COR-L47 (cell line): ENCODE measurements around the gene FRS2.
A peak's percentile ranks its signal among the peaks of the same experiment; 100 is the strongest.

Experiments used
- DNase-seq: peaks from one replicate; lab custom pipeline; 2025; lab: John Stamatoyannopoulos, UW

Gene FRS2

DNA sequence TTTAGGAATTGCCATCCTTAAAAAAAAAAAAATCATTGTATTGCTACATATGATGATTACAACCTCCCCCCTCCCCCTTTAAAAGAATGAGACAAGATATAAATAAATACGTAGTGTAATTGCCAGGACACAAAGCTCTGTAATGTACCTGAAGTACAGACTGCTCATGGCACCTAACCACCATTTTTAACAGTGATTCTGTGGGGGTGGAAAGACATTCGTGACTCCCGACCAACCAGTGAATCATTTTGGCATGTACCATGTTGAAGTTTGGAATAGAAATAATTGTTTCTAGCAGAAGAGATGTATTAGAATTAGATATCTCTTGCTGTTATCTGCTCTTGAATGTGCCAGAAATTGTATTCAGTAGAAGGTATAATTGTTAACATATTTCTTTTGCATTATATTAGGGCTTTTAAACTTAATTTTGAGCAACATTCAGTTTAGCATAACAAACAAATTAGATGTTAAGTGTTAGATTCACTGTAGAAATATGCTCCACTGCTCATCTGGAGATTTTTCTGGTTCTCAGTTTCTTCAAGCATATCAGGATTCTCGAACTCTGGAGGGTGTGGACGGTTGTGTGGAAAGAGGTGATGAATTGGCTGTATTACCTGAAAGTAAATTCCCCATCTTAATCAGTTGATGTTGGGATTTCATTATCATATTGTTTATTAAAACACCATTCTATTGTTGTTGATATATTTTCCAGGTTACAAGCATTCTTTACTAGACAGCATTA, 31.1 kb downstream of the FRS2 start:
- DNase-seq: no peak

DNA sequence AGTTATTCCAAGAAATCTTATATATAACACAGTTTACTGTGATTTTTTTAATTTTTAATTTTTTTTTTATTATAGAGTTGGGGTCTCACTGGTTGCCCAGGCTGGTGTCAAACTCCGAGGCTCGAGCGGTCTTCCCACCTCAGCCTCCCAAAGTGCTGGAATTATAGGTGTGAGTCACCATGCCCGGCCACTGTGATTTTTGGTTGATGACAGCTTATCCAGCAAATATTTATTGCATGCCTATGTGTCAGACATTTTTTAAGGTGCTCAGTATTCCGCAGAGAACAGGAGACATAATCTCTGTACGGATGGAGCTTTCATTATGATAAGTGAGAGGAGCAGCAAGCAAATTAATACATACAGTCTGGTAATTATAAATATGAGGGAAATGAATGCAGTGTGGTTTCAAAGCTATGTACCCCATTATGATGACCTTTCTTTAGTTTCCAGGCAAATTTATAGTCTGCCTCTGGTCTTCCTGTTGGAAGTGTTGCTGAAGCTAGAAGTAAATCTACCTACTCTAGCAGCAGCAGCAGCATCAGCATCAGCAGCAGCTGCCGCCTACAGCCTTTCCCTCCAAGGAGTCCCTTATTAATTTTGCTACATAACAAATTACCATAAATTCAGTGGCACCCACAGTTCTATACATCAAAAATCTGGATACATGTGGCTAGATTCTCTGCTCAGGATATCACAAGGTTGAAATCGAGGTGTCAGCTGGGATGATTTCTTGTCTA, 32.3 kb downstream of the FRS2 start:
- DNase-seq: no peak

DNA sequence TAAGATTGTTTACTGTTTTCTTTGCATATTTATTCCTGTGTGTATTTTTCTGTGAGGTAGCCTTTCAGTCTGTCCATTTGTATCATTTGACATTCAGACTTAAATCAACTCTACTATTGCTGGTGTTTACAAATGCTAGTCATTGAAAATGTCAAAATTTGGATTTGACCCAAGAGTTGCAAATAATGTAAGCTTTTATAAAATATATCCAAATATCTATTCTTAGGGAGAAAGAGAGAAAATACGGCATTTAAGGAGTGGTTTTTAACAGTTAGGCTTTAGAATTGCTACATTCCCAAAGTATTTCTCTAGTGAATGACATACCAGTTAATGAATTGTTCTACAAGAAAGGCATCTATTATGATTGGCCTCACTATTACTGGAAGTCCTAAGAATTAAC, 37.9 kb downstream of the FRS2 start:
- DNase-seq: no peak

- DNase-seq: no peak
Measured at GRCh38 chr12:69508621-69509020, 38.4 kb downstream of the FRS2 start.

GRCh38 chr12:69509308-69509736, 39.1 kb downstream of the FRS2 start:
- no peak for DNase-seq

DNA sequence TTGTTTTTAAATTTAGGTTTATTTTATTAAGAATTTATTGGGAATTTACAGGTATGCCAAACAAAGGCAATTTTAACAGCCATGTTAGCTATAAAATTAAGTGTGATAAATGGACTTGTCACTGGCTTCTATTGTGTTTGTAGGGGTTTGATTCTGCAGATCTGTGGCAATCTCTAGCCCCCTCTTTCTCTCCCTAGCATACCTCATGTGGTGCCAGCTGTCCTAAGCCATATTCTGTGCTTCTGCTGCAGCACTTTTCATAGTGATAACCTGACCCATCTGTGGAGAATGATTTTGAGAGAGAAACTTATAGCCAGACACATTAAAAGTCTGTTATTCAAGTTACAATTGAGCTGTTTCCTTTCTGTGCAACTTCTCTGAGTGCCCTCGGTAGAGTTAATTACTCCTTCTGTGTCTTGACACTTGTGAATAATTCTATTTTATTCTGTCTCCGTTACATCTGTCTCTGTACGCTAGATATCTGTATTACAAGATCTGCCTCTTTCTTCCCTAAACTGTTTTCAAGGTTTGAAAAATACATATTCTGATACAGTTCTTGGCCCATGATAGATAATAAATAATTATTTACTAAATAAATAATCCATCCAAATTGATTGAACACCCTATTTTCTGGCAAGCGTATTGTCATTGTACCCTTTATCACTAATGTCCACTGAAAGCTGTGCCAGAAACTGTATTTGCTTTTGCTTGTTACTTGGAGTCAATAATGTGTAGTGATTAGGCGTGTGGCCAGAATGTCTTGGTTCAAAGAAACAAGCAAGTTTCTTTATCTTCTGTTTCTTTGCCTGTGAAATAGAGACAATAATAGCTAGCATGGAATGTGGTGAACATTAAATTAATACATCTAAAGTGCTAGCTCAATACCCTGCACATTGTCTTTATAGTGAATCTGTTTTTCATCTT, 40.0 kb downstream of the FRS2 start:
- DNase-seq: peak; percentile 61

GRCh38 chr12:69511016-69511415, 40.8 kb downstream of the FRS2 start:
- DNase-seq: no peak

- DNase-seq: no peak
Measured at GRCh38 chr12:69511469-69512267, 41.5 kb downstream of the FRS2 start.

GRCh38 chr12:69512820-69513219, 42.6 kb downstream of the FRS2 start:
- DNase-seq: no peak

GRCh38 chr12:69513297-69513696, 43.1 kb downstream of the FRS2 start:
- DNase-seq: no peak

- DNase-seq: no peak
Measured at GRCh38 chr12:69514111-69514510, 43.9 kb downstream of the FRS2 start.

- no peak for DNase-seq
Measured at GRCh38 chr12:69514845-69515244, 44.7 kb downstream of the FRS2 start.

GRCh38 chr12:69515394-69515930, 45.3 kb downstream of the FRS2 start:
- no peak for DNase-seq

GRCh38 chr12:69516950-69517349, 46.8 kb downstream of the FRS2 start:
- DNase-seq: no peak

DNA sequence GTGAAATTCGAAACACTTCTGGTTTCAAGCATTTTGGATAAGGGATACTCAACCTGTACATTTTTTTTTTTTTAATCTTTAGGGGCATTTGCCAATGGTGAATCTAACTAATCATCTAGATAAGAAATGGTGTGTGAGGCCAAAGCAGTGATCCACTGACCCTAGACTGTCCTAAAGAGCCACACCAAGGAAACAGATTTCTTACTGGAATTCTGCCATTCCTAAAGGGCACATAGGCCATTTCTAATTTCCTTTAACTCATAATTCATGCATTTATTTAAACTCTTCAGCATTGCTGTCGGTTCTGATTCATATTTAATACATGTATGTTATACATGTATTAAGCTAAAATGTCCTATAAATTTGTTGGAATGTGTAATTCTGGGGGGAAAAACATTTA, 47.2 kb downstream of the FRS2 start:
- DNase-seq: no peak

GRCh38 chr12:69519871-69520270, 49.7 kb downstream of the FRS2 start:
- no peak for DNase-seq

DNA sequence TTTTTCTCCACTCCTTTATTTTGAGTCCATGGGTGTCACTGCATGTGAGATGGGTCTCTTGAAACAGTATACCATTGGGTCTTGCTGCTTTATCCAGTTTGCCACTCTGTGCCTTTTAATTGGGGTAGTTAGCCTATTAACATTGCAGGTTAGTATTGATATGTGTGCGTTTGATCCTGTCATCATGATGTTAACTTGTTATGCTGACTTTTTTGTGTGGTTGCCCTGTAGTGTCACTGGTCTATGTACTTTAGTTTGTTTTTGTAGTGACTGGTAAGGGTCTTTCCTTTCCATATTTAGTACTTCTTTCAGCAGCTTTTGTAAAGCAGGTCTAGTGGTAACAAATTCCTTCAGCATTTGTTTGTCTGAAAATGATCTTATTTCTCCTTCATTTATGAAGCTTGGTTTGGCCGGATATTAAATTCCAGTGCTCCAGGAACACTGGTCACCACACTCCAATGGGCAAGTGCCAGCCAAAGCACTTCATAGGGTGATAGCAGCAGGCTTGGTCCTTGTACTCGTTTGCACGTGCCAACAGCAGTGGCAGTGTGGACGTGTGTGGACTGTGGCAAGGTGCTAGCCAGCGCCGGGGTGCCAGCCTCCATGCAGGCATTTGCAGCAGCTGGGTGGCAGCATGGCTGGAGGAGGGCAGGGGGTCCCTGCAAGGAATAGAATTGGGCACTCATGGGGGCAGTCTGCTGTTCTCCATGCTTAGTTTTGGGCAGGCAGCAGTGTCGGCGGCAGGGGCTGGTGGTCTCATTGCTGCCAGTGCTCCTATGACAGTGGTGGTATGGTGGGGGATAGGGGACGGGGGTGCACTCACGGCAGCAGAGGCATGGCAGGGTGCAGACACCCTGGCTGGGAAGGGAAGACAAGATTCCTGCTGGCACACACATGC, 53.5 kb downstream of the FRS2 start:
- no peak for DNase-seq

DNA sequence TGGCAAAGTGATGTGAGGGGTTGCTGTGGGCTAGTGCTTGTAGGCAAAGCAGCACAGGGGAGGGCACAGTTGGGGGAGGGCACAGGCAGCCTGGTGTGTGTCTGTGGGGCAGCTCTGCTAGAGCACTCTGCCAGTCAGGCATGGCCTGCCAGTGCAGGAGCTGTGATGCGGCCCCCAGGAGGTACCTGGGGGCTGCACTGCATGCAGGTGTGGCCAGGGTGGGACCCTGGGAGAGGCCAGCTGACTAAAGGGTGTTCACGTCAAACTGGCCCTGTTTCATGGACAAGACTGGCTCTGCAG, 54.1 kb downstream of the FRS2 start:
- DNase-seq: no peak

GRCh38 chr12:69524755-69525469, 54.7 kb downstream of the FRS2 start:
- DNase-seq: no peak
